Loucy (cell line): ENCODE results near the gene CD101.

Experiments used
- H2AFZ ChIP-seq: fragments of 200-600 bp; sonication (generic); 2 replicates; pipeline ENCODE4 v1.6.0; 2016; ENCODE audit warnings: antibody characterized with exemption, mild to moderate bottlenecking, low read length, moderate library complexity
- H3F3A ChIP-seq: fragments of 200-600 bp; 2 replicates; pipeline ENCODE4 v1.6.0; 2016; ENCODE audit warnings: antibody characterized with exemption, low read depth, mild to moderate bottlenecking
- H3K27me3 ChIP-seq: fragments of 200-600 bp; sonication (generic); 2 replicates; pipeline ENCODE4 v1.6.1; 2014; ENCODE audit warnings: low read length, mild to moderate bottlenecking; ENCODE audit not compliant: insufficient read depth, poor library complexity, severe bottlenecking
- H3K36me3 ChIP-seq: fragments of 200-600 bp; sonication (generic); 2 replicates; pipeline ENCODE4 v1.6.1; 2016; ENCODE audit warnings: low read length; ENCODE audit not compliant: insufficient read depth
- H3K4me1 ChIP-seq: fragments of 200-600 bp; sonication (generic); 2 replicates; pipeline ENCODE4 v1.5.1; 2014; ENCODE audit warnings: low read length, mild to moderate bottlenecking; ENCODE audit not compliant: insufficient read depth, poor library complexity, severe bottlenecking
- H3K4me2 ChIP-seq: fragments of 200-600 bp; sonication (generic); 2 replicates; pipeline ENCODE4 v1.6.0; 2014; ENCODE audit warnings: antibody characterized with exemption, low read length, low read depth, mild to moderate bottlenecking; ENCODE audit not compliant: poor library complexity, severe bottlenecking
- H3K4me3 ChIP-seq: fragments of 200-600 bp; sonication (generic); 2 replicates; pipeline ENCODE4 v1.5.1; 2014; ENCODE audit warnings: low read length, mild to moderate bottlenecking, mixed read lengths; ENCODE audit not compliant: poor library complexity, severe bottlenecking
- H3K79me2 ChIP-seq: fragments of 200-600 bp; sonication (generic); 2 replicates; pipeline ENCODE4 v1.6.1; 2014; ENCODE audit warnings: low read length; ENCODE audit not compliant: insufficient read depth
- H3K9ac ChIP-seq: fragments of 200-600 bp; sonication (generic); 2 replicates; pipeline ENCODE4 v1.6.0; 2014; ENCODE audit warnings: mild to moderate bottlenecking, low read depth, low read length, moderate library complexity; ENCODE audit not compliant: poor library complexity, severe bottlenecking
- H3K9me2 ChIP-seq: fragments of 200-600 bp; sonication (generic); replicated peaks from 2 replicates; pipeline ENCODE4 v1.6.1; 2016; ENCODE audit warnings: low read depth, low read length, mixed read lengths
- H3K9me3 ChIP-seq: fragments of 200-600 bp; sonication (generic); 2 replicates; pipeline ENCODE4 v1.6.1; 2014; ENCODE audit warnings: mild to moderate bottlenecking, antibody characterized with exemption, low read length, low read depth; ENCODE audit not compliant: insufficient read depth
- H4K20me1 ChIP-seq: fragments of 200-600 bp; sonication (generic); 2 replicates; pipeline ENCODE4 v1.6.0; 2014; ENCODE audit warnings: antibody characterized with exemption, low read length, mild to moderate bottlenecking; ENCODE audit not compliant: insufficient read depth, poor library complexity, severe bottlenecking
- EZH2phosphoT487 ChIP-seq: fragments of 200-600 bp; IDR thresholded peaks from 2 replicates; pipeline ENCODE4 v1.6.1; 2018; ENCODE audit warnings: antibody characterized with exemption, mild to moderate bottlenecking, moderate library complexity, borderline replicate concordance
- TF ChIP-seq, protein P1 (sequence below): fragments of 200-600 bp; sonication (generic); conservative IDR thresholded peaks from 2 replicates; pipeline ENCODE4 v1.5.1; 2014; ENCODE audit warnings: mild to moderate bottlenecking, antibody characterized with exemption, low read length

The CD101 gene

DNA sequence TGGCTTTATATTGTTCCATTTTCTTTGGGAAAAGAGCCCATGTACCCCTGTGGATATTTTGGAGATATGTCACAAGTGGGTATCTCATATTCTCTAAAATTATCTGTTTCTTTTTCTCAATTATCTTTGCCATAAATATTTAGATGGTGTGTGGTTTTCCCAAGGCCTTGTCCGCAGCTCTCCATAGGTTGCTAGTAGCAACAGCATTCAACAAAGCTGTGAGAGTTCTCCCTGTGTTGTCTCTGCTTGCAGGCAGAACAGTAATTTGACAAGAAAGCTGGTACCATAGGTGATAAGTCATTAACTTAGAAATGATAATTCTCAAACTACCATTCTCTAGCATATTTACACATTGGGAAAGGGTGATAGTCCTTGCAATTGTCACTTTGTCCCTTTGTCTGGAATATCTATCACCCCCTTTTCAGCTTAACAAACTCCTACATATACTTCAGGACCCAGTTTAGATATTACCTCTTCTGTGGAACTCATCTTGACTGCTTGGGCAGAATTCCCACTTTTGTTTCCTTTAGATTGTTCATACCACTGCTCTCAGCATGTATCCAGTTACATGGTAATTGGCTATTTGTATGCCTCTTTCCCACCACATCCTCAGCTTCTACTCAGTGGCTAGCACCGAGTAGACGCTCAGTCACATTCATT is 8.9 kb downstream of the CD101 start:
- TF ChIP-seq, protein P1, sequence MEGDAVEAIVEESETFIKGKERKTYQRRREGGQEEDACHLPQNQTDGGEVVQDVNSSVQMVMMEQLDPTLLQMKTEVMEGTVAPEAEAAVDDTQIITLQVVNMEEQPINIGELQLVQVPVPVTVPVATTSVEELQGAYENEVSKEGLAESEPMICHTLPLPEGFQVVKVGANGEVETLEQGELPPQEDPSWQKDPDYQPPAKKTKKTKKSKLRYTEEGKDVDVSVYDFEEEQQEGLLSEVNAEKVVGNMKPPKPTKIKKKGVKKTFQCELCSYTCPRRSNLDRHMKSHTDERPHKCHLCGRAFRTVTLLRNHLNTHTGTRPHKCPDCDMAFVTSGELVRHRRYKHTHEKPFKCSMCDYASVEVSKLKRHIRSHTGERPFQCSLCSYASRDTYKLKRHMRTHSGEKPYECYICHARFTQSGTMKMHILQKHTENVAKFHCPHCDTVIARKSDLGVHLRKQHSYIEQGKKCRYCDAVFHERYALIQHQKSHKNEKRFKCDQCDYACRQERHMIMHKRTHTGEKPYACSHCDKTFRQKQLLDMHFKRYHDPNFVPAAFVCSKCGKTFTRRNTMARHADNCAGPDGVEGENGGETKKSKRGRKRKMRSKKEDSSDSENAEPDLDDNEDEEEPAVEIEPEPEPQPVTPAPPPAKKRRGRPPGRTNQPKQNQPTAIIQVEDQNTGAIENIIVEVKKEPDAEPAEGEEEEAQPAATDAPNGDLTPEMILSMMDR: no peak
- no peak for TF ChIP-seq EZH2phosphoT487
- Histone ChIP-seq H3K4me3 (no peak overlapping the region), H3K27me3 (no peaks in the 10 kb centered on the region), H3K4me2 (no peak overlapping the region), H2AFZ (no peak overlapping the region), H4K20me1 (no peaks in the 10 kb centered on the region), H3K9me2 (no peaks in the 10 kb centered on the region), H3K36me3 (no peaks in the 10 kb centered on the region), H3K9ac (no peak overlapping the region), H3K9me3 (no peaks in the 10 kb centered on the region), H3K79me2 (no peaks in the 10 kb centered on the region), H3F3A (no peaks in the 10 kb centered on the region), H3K4me1 (peaks cover 15% of the 10 kb centered on the region)

DNA sequence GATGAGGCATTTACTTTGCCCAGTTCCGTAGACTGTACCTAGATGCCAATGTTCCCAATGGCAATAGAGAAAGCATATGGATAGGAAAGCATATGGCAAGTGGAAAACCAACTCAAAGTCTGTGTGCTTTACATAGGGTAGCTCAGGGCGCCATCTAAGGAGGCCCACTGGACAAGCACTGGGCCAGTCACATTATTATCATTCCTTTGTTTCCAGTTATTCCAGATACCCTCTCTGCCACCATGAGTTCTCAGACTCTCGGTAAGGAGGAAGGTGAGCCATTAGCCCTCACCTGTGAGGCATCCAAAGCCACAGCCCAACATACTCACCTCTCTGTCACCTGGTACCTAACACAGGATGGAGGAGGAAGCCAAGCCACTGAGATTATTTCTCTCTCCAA is 9.8 kb downstream of the CD101 start:
- Histone ChIP-seq H3K27me3 (no peaks in the 10 kb centered on the region), H3K9me3 (no peaks in the 10 kb centered on the region), H3F3A (no peaks in the 10 kb centered on the region), H4K20me1 (no peaks in the 10 kb centered on the region), H3K4me1 (peaks cover 15% of the 10 kb centered on the region), H3K4me2 (no peak overlapping the region), H3K9me2 (no peaks in the 10 kb centered on the region), H3K36me3 (no peaks in the 10 kb centered on the region), H2AFZ (no peak overlapping the region), H3K4me3 (no peak overlapping the region), H3K79me2 (no peaks in the 10 kb centered on the region), H3K9ac (no peak overlapping the region)
- TF ChIP-seq EZH2phosphoT487: no peak
- TF ChIP-seq, protein P1: no peak

DNA sequence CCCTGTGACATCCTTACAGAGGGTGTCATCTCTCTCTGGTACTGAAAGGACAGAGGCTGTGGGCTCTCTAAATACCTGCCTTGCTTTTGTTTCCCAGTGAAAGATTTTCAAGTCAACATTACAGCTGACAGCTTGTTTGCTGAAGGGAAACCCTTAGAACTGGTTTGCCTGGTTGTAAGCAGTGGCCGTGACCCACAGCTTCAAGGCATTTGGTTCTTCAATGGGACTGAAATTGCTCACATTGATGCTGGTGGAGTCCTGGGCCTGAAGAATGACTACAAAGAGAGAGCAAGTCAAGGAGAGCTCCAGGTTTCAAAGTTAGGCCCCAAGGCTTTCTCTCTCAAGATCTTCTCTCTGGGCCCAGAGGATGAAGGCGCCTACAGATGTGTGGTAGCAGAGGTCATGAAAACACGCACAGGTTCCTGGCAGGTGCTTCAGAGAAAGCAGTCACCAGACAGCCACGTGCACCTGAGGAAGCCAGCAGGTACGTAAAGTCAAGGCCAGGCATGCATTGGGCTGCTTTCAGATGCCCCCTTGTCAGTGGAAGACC is 11.8 kb downstream of the CD101 start:
- H3K36me3 ChIP-seq: no peaks in the 10 kb centered on the region
- H3K27me3 ChIP-seq: no peaks in the 10 kb centered on the region
- no peaks in the 10 kb centered on the region for H3K79me2 ChIP-seq
- no peaks in the 10 kb centered on the region for H3K9me3 ChIP-seq
- no peak overlapping the region for H3K4me2 ChIP-seq
- H3F3A ChIP-seq: no peaks in the 10 kb centered on the region
- peaks cover 15% of the 10 kb centered on the region for H3K4me1 ChIP-seq
- H3K4me3 ChIP-seq: no peak overlapping the region
- H4K20me1 ChIP-seq: no peaks in the 10 kb centered on the region
- H2AFZ ChIP-seq: no peak overlapping the region
- no peaks in the 10 kb centered on the region for H3K9me2 ChIP-seq
- H3K9ac ChIP-seq: no peak overlapping the region
- TF ChIP-seq EZH2phosphoT487: no peak

DNA sequence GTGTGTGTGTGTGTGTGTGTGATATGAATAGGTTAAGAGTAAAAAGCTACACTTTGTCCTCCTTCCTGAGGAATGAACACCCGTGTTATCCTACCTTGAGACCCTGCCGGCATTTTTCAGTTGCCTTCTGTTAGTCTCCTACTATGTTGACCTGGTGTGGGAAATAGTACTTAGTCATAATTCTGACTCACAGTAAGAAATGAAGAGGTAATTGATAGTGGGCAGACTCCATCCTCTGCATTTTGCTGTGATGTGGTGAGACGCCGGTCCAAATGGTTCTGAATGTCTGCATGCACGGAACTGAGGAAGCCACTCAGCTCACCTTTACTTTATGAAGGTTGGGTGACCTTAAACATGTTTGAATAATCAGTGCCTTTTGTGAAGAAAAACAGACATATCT is 12.6 kb downstream of the CD101 start:
- Histone ChIP-seq H3K9me2 (no peaks in the 10 kb centered on the region), H3K4me3 (no peak overlapping the region), H4K20me1 (no peaks in the 10 kb centered on the region), H2AFZ (no peak overlapping the region), H3K27me3 (no peaks in the 10 kb centered on the region), H3K4me1 (peaks cover 7% of the 10 kb centered on the region), H3K4me2 (no peak overlapping the region), H3K9me3 (no peaks in the 10 kb centered on the region), H3F3A (no peaks in the 10 kb centered on the region), H3K36me3 (no peaks in the 10 kb centered on the region), H3K79me2 (no peaks in the 10 kb centered on the region), H3K9ac (no peak overlapping the region)
- TF ChIP-seq, protein P1: no peak
